Astrocyte of the cerebellum (primary cell): Measurements from ENCODE around the gene RNF157.

Source experiments
- DNase-seq: peaks from one replicate; pipeline ENCODE4 v3.0.0-alpha.2; 2011; ENCODE audit warnings: low read depth
- H3K4me3 ChIP-seq: 2 replicates; pipeline ENCODE4 v1.5.1; 2011; ENCODE audit warnings: mild to moderate bottlenecking, low read depth, low read length, moderate library complexity
- CTCF ChIP-seq: IDR thresholded peaks from 2 replicates; pipeline ENCODE4 v1.5.1; 2012; ENCODE audit warnings: low read length, low read depth, moderate library complexity, mild to moderate bottlenecking; ENCODE audit errors: missing control alignments
- in situ Hi-C: cut with HindIII; loops from 2 replicates; pipeline ENCODE4 v1.10.0; 2017; ENCODE audit warnings: low sequenced_read_pairs

RNF157 gene

GRCh38 chr17:76138896-76139752, 101.2 kb downstream of the RNF157 start:
- DNase-seq, result no peak
- no peak overlapping the region for H3K4me3 ChIP-seq
- no peak for TF ChIP-seq CTCF
- in situ Hi-C loops, result no loop called here

DNA sequence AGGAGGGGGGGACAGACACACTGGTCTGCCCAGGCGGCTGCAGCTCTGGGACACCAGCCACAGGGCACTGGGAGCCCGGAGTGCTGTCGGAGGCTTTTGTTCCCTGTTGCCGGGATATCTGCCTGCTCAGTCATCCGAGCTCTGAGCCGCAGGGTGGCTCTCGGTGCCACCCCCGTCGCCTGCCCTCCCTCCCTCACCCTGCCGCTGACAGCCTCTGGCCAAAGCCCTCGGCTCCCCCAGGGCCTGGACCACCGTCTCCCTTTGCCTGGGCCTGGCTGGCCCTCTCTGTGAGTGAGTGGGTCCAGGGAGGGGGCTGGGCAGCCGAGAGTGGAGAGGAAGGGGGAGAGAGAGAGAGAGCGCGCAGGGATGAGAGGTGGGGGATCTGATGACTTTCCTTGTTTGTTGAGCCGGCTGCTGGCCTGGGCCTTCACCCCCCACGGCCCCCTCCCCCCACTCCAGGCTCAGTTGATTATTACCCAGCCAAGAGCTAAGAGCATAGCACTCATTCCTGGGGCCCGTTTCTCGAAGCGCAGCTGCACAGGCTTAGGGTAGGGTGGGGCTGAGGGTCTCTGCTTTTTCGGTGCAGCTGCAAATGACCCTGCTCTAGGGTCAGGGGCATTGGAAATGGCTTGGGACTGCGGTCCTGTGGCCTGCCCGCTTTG, 101.9 kb downstream of the RNF157 start:
- H3K4me3 ChIP-seq, result no peak overlapping the region
- in situ Hi-C loops, result no loop called here
- no peak for TF ChIP-seq CTCF
- DNase-seq, result no peak

DNA sequence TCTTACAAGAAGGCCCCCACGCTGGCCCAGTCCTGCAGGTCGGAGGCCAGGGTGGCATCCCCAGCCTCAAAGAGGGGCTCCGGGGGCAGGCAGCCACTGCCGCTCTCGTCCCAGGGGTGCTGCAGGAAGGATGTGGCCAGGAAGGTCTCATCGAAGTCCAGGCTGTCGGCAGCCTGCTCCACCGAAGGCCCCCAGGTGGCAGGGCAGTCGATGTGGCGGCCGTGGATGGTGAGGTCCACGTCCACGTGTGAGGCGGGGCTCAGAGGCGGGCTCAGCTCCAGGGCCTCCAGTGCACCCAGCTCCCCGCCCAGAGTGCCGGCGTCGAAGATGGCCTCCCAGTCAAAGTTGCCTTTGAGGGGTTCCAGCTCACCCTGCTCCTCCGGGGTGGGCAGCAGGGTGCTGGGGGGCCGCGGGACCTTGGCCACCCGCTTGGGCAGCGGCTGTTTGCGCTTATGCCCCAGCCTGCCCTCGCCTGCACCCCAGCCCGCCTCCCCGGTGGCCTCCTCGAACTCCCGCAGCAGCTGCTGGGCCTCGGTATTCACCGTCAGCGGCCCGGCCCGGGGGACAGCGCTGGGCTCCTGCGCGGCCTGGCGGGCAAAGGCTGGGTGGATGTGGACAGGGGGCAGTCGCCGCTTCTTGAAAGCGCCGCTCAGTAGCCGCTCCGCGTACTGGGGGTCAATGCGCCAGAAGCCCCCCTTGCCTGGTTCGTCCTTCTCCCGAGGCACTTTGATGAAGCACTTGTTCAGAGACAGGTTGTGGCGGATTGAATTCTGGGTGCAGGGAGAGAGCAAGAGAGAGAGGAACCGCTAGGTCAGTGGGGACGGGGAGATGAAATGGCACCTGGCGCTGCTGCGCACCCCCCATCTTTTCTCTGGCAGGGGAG, 102.7 kb downstream of the RNF157 start:
- no peak for DNase-seq
- no peak for TF ChIP-seq CTCF
- no peak overlapping the region for H3K4me3 ChIP-seq
- in situ Hi-C loops, result no loop called here

DNA sequence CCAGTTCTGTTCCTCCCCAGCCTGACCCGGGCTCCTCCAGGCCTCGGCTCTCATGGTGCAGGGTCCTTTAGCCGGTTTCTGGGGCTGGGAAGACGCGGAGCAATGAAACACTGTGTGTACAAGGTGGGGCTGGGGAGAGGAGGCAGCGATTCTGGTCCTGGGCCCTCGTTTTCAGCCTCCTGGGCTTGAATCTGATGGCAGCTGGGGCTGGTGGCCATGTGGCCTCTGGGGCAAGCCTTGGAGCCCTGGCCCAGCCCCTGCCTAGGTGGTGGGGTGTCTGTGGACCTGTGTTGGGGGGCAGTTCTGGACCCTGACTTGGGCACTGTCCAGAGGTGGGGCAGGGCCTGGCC, 103.3 kb downstream of the RNF157 start:
- TF ChIP-seq CTCF, result no peak
- no peak for DNase-seq
- in situ Hi-C loops, result no loop called here
- H3K4me3 ChIP-seq, result no peak overlapping the region

DNA sequence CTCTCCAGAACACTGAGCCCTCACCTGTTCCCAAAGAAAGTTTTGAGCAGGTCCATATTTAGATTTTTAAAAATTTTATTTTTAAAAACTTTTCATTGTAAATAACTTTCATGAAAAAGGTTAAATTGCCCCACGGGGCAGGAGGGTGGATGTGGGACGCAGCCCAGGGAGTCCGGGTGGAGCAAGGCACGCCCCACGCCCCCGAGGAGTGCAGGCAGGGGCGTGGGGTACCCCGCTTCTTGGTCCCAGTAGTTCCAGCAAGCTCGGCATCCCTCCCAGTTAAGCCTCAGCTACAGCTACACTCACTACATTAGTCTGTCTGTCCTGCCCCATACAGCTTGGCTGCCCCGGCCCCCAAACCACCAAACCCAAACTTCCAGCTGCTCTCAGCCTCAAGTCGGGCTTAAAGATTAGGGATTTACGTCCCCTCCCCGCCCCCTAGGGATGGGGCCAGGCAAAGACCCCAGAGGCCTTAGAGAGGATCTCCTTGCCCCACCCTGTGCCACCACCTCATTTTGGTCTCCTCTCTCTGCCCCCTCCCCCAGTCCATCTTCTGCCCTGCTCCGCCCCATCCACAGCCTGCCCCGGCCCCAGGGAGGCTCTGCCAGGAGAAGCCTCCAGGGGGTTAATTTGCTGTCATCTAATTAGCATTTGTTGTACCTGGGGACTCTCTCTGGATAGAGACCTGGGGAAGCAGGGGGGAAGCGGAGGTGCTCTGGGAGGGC, 103.9 kb downstream of the RNF157 start:
- H3K4me3 ChIP-seq, result no peak overlapping the region
- TF ChIP-seq CTCF, result no peak
- in situ Hi-C loops, result no loop called here
- no peak for DNase-seq

DNA sequence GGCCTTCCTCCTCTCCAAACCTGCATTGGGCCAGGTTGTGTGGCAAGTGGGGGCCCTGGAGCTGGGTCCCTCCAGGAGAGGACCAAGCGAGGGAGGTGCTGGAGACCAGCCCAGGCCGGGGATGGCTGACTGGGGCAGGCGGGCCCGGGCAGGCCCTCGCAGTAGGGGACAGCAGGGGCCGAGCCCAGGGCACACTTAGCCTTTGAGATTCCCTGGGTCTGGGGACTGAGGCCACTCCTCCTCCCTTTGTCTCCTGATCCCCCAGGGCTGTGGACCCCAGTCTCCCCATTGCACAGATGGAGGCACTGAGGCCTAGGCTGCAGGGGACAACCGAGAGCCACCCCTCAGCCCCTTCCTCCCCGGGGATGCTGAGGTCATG, 104.5 kb downstream of the RNF157 start:
- in situ Hi-C loops, result no loop called here
- no peak for DNase-seq
- no peak for TF ChIP-seq CTCF

More for the DNA sequence above, 104.5 kb downstream of the RNF157 start:
- no peak overlapping the region for H3K4me3 ChIP-seq
